Natural killer cell (primary cell): ENCODE measurements around the gene KAT2B. TPM values are rescaled to one million over a fixed set of nuclear protein-coding genes. Genes with fewer than 3 reads are reported as not detected.
A peak's percentile ranks its signal among the peaks of the same experiment; 100 is the strongest.

Source experiments
- ATAC-seq, 3 donors: fragments of 150-1000 bp in 2 of 3; fragments of 200-7000 bp in 1 of 3; cut with Tn5 transposase; 1 replicate in 1 of 3; 2 replicates in 2 of 3; pipeline ENCODE4 v1.10.0; 2021; ENCODE audit warnings: mild to moderate bottlenecking in 2 of 3, moderate library complexity in 2 of 3
- DNase-seq, 2 donors: peaks; one replicate each; pipeline versions ENCODE4 v3.0.0 to v3.0.0-alpha.2; 2013 to 2021; ENCODE audit warnings: mixed read lengths in 1 of 2
- H3K27ac ChIP-seq: one replicate; pipeline ENCODE4 v1.5.1; 2013; ENCODE audit warnings: mild to moderate bottlenecking, low read length
- H3K27me3 ChIP-seq: one replicate; pipeline ENCODE4 v1.6.1; 2013; ENCODE audit warnings: low read length; ENCODE audit not compliant: control insufficient read depth, insufficient read depth
- H3K36me3 ChIP-seq: one replicate; pipeline ENCODE4 v1.6.1; 2013; ENCODE audit warnings: low read length; ENCODE audit not compliant: control insufficient read depth, insufficient read depth
- H3K4me1 ChIP-seq: one replicate; pipeline ENCODE4 v1.6.1; 2013; ENCODE audit warnings: low read length; ENCODE audit not compliant: control insufficient read depth, insufficient read depth
- H3K4me3 ChIP-seq: one replicate; pipeline ENCODE4 v1.5.1; 2013; ENCODE audit warnings: low read length
- H3K9me3 ChIP-seq: one replicate; pipeline ENCODE4 v1.6.1; 2013; ENCODE audit warnings: low read length; ENCODE audit not compliant: control insufficient read depth, insufficient read depth
- H3K27ac Mint-ChIP-seq, 2 donors: one replicate each; pipeline ENCODE4 v1.8.0; 2022; ENCODE audit warnings: mild to moderate bottlenecking in 2 of 2, mixed read lengths in 2 of 2, moderate library complexity in 1 of 2
- H3K27me3 Mint-ChIP-seq, 2 donors: one replicate each; pipeline ENCODE4 v1.8.0; 2022; ENCODE audit warnings: low read depth in 2 of 2, mixed read lengths in 2 of 2
- H3K36me3 Mint-ChIP-seq: one replicate; pipeline ENCODE4 v1.8.0; 2022; ENCODE audit warnings: mixed read lengths
- H3K4me1 Mint-ChIP-seq, 2 donors: one replicate each; pipeline ENCODE4 v1.8.0; 2022; ENCODE audit warnings: mixed read lengths in 2 of 2
- H3K4me3 Mint-ChIP-seq: one replicate; pipeline ENCODE4 v1.8.0; 2022; ENCODE audit warnings: mild to moderate bottlenecking, moderate library complexity, mixed read lengths
- H3K9me3 Mint-ChIP-seq, 2 donors: one replicate each; pipeline ENCODE4 v1.8.0; 2022; ENCODE audit warnings: mixed read lengths in 2 of 2
- CTCF ChIP-seq: fragments of 200-600 bp; IDR thresholded peaks from one replicate; pipeline ENCODE4 v1.8.0; 2022; ENCODE audit warnings: antibody characterized with exemption
- WGBS: methylation state at CpG from one replicate; pipeline ENCODE4 v1.1.7; 2013; ENCODE audit warnings: missing lambda C conversion rate; ENCODE audit not compliant: insufficient coverage; 5-methylcytosine and 5-hydroxymethylcytosine counted together
- intact Hi-C: fragments of 100-400 bp; cut with micrococcal nuclease; formaldehyde crosslinking; loops from one replicate; pipeline ENCODE4 v1.14.2; 2022
- total RNA-seq, 4 donors: library from RNA; stranded (reverse); fragments of 120-200 nt in 1 of 4; gene quantifications; one replicate each; pipeline versions ENCODE4 v1.2.3 to v1.2.4, GENCODE V29; 2013 to 2022

KAT2B gene
- total RNA-seq, 3 donors from 2014 or later (not counting 1 experiment from before 2014, with no cell fraction given): 132 to 156 (median 146) TPM

- Histone ChIP-seq H3K4me1 (peaks cover 43% of the 10 kb centered on the region), H3K4me3 (no peak overlapping the region), H3K36me3 (no peaks in the 10 kb centered on the region), H3K27me3 (no peaks in the 10 kb centered on the region), H3K27ac (no peak overlapping the region), H3K9me3 (no peaks in the 10 kb centered on the region)
- Mint-ChIP-seq H3K4me1 (peaks cover 33 to 35% of the 10 kb centered on the region in 2 donors), H3K27ac (no peak overlapping the region), H3K27me3 (no peaks in the 10 kb centered on the region), H3K9me3 (no peaks in the 10 kb centered on the region), H3K4me3 (no peak overlapping the region), H3K36me3 (no peaks in the 10 kb centered on the region)
- WGBS: 92% methylated on average over 1 of the region's 2 CpGs
- no peak for DNase-seq
- no peak for ATAC-seq
- no peak for TF ChIP-seq CTCF
- intact Hi-C loops: no loop called here
Observed at GRCh38 chr3:20057612-20058180, 17.4 kb downstream of the KAT2B start.

- no peaks in the 10 kb centered on the region for H3K9me3 Mint-ChIP-seq
- DNase-seq (no peak), ATAC-seq (no peak)
- H3K27ac Mint-ChIP-seq: peak overlapping the region; percentile 69 to 79
- no peaks in the 10 kb centered on the region for H3K27me3 Mint-ChIP-seq
- peak overlapping the region; percentile 29 for H3K4me3 Mint-ChIP-seq
- TF ChIP-seq CTCF: no peak
- Histone ChIP-seq H3K27me3 (no peaks in the 10 kb centered on the region), H3K9me3 (no peaks in the 10 kb centered on the region), H3K4me3 (no peak overlapping the region), H3K36me3 (no peaks in the 10 kb centered on the region), H3K4me1 (peaks cover 23% of the 10 kb centered on the region), H3K27ac (no peak overlapping the region)
- intact Hi-C loops: no loop called here
- H3K4me1 Mint-ChIP-seq: peaks cover 45 to 49% of the 10 kb centered on the region in 2 donors
- WGBS: 100% methylated on average over 3 of the region's 3 CpGs
- no peaks in the 10 kb centered on the region for H3K36me3 Mint-ChIP-seq
Observed at GRCh38 chr3:20059929-20060328, 19.7 kb downstream of the KAT2B start.

GRCh38 chr3:20060974-20061685 lies 20.9 kb downstream of the KAT2B start:
- Mint-ChIP-seq H3K4me1 (peaks cover 55 to 61% of the 10 kb centered on the region in 2 donors), H3K27ac (peak overlapping the region; percentile 84 to 87), H3K9me3 (no peaks in the 10 kb centered on the region), H3K36me3 (no peaks in the 10 kb centered on the region), H3K27me3 (no peaks in the 10 kb centered on the region), H3K4me3 (peak overlapping the region; percentile 72)
- peak; percentile 68 to 81 (median 75) for ATAC-seq
- Histone ChIP-seq H3K9me3 (no peaks in the 10 kb centered on the region), H3K27me3 (no peaks in the 10 kb centered on the region), H3K4me3 (no peak overlapping the region), H3K4me1 (peaks cover 21% of the 10 kb centered on the region), H3K27ac (peak overlapping the region; percentile 43), H3K36me3 (no peaks in the 10 kb centered on the region)
- WGBS: 43% methylated on average over 2 of the region's 4 CpGs
- peak in 1 of 2 donors; percentile 37 for DNase-seq
- intact Hi-C loops: no loop called here
- TF ChIP-seq CTCF: no peak
